ENCODE measurements around the gene CTIF.

DNA sequence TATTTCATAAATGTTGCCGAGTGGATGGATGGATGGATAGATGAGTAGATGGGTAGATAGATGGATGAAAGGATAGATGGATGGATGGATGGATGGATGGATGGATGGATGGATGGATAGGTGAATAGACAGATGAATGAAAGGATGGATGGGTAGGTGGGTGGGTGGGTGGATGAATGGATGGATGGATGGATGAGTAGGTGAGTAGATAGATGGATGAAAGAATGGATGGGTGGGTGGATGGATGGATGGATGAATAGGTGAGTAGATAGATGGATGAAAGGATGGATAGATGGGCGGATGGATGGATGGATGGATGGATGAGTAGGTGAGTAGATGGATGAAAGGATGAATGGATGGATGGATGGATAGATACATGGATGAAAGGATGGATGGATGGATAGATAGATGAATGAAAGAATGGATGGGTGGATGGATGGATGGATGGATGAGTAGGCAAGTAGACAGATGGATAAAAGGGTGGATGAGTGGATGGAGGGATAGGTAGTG lies 307.6 kb downstream of the CTIF start:
- no peak for TF ChIP-seq POLR2A (IDR thresholded peaks at IDR 0.05; ENCODE audit: low read depth, low read length)
- TF ChIP-seq TAF1 (IDR thresholded peaks at IDR 0.05; ENCODE audit: borderline replicate concordance, low read depth, low read length): no peak
- no peak for TF ChIP-seq POLR2AphosphoS5 (IDR thresholded peaks at IDR 0.05; ENCODE audit: low read depth, low read length)
